T-helper 2 cell treated with Interferon-gamma antibody and Interleukin-4, amounts not matched to agents 5 μg/mL and 100 μg/mL, for 36 hours (primary cell): ENCODE data around the gene HSPA12B.

Experiments used
- DNase-seq: peaks from one replicate; pipeline ENCODE4 v3.0.0; 2021; ENCODE audit warnings: low spot score
- H3K27ac Mint-ChIP-seq: one replicate; pipeline ENCODE4 v1.8.0; 2021; ENCODE audit warnings: mild to moderate bottlenecking, mixed read lengths
- H3K27me3 Mint-ChIP-seq: one replicate; pipeline ENCODE4 v1.8.0; 2021; ENCODE audit warnings: low read depth, mixed read lengths
- H3K36me3 Mint-ChIP-seq: one replicate; pipeline ENCODE4 v1.8.0; 2021; ENCODE audit warnings: low read depth, mixed read lengths
- H3K4me1 Mint-ChIP-seq: one replicate; pipeline ENCODE4 v1.8.0; 2021; ENCODE audit warnings: low read depth, mixed read lengths
- H3K4me3 Mint-ChIP-seq: one replicate; pipeline ENCODE4 v1.8.0; 2022; ENCODE audit warnings: mild to moderate bottlenecking, moderate library complexity, mixed read lengths
- H3K9me3 Mint-ChIP-seq: one replicate; pipeline ENCODE4 v1.8.0; 2021; ENCODE audit warnings: mixed read lengths

The HSPA12B gene

DNA sequence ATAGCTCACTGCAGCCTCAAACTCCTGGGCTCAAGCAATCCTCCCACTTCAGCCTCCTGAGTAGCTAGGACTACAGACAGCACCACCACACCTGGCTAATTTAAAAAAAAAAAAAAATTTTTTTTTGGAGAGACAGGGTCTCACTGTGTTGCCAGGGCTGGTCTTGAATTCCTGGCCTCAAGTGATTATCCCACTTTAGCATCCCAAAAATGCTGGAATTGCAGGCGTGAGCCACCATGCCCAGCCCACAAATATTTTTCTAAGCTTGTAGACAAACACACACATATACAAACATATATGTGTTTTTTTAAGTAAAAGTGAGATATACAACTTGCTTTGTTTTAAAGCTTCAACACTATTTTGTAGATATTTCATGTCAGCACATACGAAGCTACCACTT, 10.8 kb downstream of the HSPA12B start:
- Mint-ChIP-seq H3K4me3 (no peak overlapping the region), H3K4me1 (peaks cover 11% of the 10 kb centered on the region), H3K27me3 (peaks cover 8% of the 10 kb centered on the region), H3K9me3 (no peaks in the 10 kb centered on the region), H3K27ac (no peak overlapping the region), H3K36me3 (no peaks in the 10 kb centered on the region)
- DNase-seq, result no peak

DNA sequence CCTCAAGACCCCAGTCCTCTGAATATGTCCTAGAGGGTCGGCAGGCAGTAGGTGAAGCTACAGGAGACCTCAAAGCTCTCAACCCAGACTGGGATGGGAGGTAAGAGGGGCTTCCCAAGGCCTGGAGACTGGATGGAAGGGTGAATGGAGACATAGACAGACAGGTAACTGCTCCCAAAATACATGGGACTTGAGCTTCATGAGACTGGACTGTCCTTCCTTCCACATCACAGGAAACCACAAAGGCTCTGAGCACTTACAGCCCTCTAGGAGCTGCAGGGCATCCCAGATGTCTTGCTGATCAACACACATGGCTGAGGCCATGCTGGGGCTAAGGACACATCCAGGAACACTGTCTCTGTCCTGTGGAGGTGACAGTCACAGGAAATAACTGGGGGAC, 11.6 kb downstream of the HSPA12B start:
- Mint-ChIP-seq H3K4me1 (peaks cover 11% of the 10 kb centered on the region), H3K9me3 (no peaks in the 10 kb centered on the region), H3K27ac (no peak overlapping the region), H3K36me3 (no peaks in the 10 kb centered on the region), H3K27me3 (peaks cover 8% of the 10 kb centered on the region), H3K4me3 (peak overlapping the region; percentile 27)
- DNase-seq, result no peak

DNA sequence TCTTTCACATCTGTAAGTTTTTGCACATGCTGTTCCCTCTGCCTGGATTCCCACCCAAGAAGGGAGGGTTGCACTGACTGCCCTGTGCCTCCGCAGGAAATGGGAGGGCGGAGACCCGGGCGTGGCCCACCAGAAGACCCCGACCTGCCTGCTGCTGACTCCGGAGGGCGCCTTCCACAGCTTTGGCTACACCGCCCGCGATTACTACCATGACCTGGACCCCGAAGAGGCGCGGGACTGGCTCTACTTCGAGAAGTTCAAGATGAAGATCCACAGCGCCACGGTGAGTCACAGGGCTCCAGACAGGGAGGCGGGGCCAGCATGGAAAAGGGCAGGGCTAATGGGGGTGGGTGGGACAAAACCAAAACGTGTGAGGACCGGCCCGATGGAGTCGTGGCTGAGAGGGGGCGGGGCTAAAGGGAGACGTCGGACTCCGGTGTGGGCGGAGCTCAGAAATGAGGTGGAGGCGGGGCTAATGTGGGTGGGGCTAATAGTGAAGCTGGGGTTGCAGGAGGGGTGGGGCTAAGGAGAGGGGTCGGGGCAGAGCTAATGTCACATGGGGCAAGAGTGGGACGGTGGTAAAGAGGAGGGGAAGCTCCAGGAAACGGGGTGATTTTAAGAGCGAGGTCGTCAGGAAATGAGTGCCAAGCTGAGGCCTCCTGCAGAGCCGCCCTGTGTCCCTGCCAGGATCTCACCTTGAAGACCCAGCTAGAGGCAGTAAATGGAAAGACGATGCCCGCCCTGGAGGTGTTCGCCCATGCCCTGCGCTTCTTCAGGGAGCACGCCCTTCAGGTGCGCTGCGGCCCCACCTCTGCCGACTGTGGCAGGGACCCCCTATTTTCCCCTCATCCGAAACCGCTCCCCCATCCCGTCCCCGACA, 12.6 kb downstream of the HSPA12B start:
- peaks cover 8% of the 10 kb centered on the region for H3K27me3 Mint-ChIP-seq
- H3K9me3 Mint-ChIP-seq, result no peaks in the 10 kb centered on the region
- peak overlapping the region; percentile 79 for H3K4me3 Mint-ChIP-seq
- peaks cover 11% of the 10 kb centered on the region for H3K4me1 Mint-ChIP-seq
- peak; percentile 64 for DNase-seq
- peak overlapping the region; percentile 41 for H3K27ac Mint-ChIP-seq
- no peaks in the 10 kb centered on the region for H3K36me3 Mint-ChIP-seq

DNA sequence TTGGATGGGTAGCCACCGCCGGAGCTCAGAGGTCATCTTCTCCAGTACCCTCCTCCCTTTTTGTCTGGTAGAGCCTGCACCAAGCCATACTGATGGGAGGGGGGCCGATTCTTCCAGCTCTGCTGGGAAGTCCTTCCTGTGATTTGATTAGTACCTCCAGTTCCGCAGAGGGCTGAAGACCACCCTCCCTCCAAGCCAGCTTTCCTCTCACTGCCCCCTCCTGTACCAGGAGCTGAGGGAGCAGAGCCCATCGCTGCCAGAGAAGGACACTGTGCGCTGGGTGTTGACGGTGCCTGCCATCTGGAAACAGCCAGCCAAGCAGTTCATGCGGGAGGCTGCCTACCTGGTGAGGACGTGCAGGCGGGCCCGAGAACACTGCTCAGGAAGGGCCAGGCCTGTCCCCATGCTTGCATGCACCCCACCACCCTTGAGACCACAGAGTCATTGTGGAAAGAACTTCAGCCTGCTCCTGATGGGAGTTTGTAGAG, 13.2 kb downstream of the HSPA12B start:
- no peak for DNase-seq
- Mint-ChIP-seq H3K27me3 (peaks cover 8% of the 10 kb centered on the region), H3K9me3 (no peaks in the 10 kb centered on the region), H3K36me3 (no peaks in the 10 kb centered on the region), H3K4me1 (peaks cover 11% of the 10 kb centered on the region), H3K27ac (no peak overlapping the region), H3K4me3 (no peak overlapping the region)

DNA sequence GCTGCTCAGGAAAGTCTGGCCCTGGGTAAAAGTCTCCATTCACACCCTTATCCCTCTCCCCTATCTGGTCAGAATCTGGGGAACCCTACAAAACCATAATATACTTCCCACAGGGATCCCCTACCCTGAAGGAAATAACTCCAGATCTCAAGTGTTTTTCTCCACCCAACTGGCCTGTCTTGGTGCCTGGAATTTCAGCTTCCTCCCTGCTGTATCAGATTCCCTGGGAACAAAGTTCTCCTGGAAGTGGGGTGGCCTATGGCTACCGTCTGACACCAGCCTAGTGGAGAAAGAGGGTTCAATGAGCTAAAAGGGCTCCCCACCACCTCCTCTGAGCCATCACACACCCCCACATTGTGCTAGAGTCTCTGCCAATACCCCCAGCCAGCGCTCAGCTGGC, 15.0 kb downstream of the HSPA12B start:
- H3K27ac Mint-ChIP-seq, result no peak overlapping the region
- no peaks in the 10 kb centered on the region for H3K36me3 Mint-ChIP-seq
- H3K4me1 Mint-ChIP-seq, result peaks cover 11% of the 10 kb centered on the region
- no peak for DNase-seq
- H3K4me3 Mint-ChIP-seq, result no peak overlapping the region
- peaks cover 8% of the 10 kb centered on the region for H3K27me3 Mint-ChIP-seq
- H3K9me3 Mint-ChIP-seq, result no peaks in the 10 kb centered on the region

DNA sequence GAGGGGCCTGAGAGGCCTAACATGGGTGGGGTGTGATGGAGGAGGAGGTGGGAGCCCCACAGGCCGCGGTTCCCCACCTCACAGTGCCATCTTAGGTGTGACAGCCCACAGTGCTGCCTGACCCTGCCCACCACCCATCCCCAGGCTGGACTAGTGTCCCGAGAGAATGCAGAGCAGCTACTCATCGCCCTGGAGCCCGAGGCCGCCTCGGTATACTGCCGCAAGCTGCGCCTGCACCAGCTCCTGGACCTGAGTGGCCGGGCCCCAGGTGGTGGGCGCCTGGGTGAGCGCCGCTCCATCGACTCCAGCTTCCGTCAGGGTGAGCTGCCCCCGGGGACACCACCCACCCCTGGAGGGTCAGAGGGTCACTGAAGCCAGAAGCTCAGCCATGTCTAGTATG, 15.6 kb downstream of the HSPA12B start:
- DNase-seq, result no peak
- Mint-ChIP-seq H3K4me1 (peaks cover 13% of the 10 kb centered on the region), H3K36me3 (no peaks in the 10 kb centered on the region), H3K27ac (no peak overlapping the region), H3K4me3 (no peak overlapping the region), H3K27me3 (peaks cover 8% of the 10 kb centered on the region), H3K9me3 (no peaks in the 10 kb centered on the region)

DNA sequence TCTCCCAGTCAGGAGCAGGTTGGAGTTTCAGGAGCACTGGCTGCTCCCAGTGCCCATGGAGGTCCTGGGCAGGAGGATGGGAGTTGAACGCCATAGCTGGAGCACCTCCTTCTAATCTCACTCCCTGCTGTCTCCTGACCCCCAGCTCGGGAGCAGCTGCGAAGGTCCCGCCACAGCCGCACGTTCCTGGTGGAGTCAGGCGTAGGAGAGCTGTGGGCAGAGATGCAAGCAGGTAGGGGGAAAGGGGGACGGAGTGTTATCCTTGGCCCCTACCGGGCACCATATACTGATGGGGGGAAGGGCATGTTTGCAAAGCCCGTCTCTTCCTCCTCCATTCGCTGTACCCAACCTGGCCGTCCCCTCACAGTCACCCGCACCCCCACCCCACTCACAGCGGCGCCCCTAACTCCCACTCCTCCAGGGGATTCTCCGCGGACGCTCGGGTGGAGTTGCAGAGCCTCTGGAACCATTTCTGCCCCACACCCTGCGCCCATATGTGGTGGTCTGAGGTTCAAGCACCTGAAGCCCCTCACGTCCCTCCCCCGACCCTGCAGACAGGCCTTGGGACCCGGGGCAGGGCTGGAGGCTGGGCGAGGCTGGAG, 16.7 kb downstream of the HSPA12B start:
- no peak for DNase-seq
- no peaks in the 10 kb centered on the region for H3K9me3 Mint-ChIP-seq
- H3K36me3 Mint-ChIP-seq, result no peaks in the 10 kb centered on the region
- H3K4me1 Mint-ChIP-seq, result peaks cover 15% of the 10 kb centered on the region
- no peak overlapping the region for H3K4me3 Mint-ChIP-seq
- H3K27ac Mint-ChIP-seq, result no peak overlapping the region
- H3K27me3 Mint-ChIP-seq, result peaks cover 7% of the 10 kb centered on the region

DNA sequence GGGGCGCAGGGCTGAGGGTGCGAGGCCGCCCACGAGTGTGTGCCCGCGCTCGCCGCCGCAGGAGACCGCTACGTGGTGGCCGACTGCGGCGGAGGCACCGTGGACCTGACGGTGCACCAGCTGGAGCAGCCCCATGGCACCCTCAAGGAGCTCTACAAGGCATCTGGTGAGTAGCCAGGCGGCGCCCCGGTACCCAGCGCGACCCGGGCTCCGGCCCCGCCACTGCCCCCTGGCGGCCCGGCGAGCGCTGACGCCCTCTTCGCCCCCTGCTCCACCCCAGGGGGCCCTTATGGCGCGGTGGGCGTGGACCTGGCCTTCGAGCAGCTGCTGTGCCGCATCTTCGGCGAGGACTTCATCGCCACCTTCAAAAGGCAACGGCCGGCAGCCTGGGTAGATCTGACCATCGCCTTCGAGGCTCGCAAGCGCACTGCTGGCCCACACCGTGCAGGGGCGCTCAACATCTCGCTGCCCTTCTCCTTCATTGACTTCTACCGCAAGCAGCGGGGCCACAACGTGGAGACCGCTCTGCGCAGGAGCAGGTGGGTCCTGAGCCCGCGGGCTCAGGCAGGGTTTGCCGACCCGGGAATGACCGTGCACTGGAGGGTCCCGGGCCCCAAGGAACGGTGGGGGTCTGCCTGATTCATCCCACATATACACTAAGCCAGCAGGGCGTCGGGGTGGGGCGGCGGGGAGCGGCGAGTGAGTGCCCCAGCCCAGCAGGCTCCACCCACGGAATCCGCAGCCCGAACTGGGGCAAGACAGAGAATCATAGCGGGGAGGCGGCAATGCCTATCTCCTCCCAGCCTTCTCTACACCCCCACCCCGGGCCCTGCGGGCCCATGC, 17.4 kb downstream of the HSPA12B start:
- no peak for DNase-seq
- no peak overlapping the region for H3K4me3 Mint-ChIP-seq
- peaks cover 7% of the 10 kb centered on the region for H3K4me1 Mint-ChIP-seq
- no peaks in the 10 kb centered on the region for H3K27me3 Mint-ChIP-seq
- no peaks in the 10 kb centered on the region for H3K9me3 Mint-ChIP-seq
- H3K27ac Mint-ChIP-seq, result no peak overlapping the region
- no peaks in the 10 kb centered on the region for H3K36me3 Mint-ChIP-seq

DNA sequence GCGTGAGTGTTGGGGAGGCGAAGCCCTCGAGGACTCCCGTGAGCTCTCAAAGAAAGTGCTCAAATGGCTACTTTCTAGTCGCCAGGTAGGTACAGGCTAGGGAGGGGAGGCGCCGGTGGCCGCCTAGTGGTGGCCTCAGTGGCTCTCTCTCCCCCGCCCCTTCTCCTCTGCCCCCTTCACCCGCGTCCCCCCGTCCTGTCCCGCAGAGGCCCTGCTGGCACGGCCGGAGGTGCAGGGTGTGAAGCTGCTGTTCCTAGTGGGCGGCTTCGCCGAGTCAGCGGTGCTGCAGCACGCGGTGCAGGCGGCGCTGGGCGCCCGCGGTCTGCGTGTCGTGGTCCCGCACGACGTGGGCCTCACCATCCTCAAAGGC, 18.8 kb downstream of the HSPA12B start:
- no peak for DNase-seq
- H3K27me3 Mint-ChIP-seq, result no peaks in the 10 kb centered on the region
- H3K36me3 Mint-ChIP-seq, result no peaks in the 10 kb centered on the region
- H3K9me3 Mint-ChIP-seq, result no peaks in the 10 kb centered on the region
- no peak overlapping the region for H3K4me3 Mint-ChIP-seq
- no peak overlapping the region for H3K27ac Mint-ChIP-seq
- H3K4me1 Mint-ChIP-seq, result peaks cover 4% of the 10 kb centered on the region

DNA sequence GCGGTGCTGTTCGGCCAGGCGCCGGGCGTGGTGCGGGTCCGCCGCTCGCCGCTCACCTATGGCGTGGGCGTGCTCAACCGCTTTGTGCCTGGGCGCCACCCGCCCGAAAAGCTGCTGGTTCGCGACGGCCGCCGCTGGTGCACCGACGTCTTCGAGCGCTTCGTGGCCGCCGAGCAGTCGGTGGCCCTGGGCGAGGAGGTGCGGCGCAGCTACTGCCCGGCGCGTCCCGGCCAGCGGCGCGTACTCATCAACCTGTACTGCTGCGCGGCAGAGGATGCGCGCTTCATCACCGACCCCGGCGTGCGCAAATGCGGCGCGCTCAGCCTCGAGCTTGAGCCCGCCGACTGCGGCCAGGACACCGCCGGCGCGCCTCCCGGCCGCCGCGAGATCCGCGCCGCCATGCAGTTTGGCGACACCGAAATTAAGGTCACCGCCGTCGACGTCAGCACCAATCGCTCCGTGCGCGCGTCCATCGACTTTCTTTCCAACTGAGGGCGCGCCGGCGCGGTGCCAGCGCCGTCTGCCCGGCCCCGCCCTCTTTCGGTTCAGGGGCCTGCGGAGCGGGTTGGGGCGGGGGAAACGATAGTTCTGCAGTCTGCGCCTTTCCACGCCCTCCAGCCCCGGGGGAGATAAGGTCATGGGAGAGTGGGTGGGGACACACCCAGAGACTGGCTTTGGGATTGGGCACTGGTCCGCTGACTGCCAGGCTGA, 19.3 kb downstream of the HSPA12B start:
- Mint-ChIP-seq H3K4me3 (peak overlapping the region; percentile 11), H3K27me3 (no peaks in the 10 kb centered on the region), H3K9me3 (no peaks in the 10 kb centered on the region), H3K4me1 (peaks cover 4% of the 10 kb centered on the region), H3K27ac (no peak overlapping the region), H3K36me3 (peaks cover 1% of the 10 kb centered on the region)
- DNase-seq, result peak; percentile 51

DNA sequence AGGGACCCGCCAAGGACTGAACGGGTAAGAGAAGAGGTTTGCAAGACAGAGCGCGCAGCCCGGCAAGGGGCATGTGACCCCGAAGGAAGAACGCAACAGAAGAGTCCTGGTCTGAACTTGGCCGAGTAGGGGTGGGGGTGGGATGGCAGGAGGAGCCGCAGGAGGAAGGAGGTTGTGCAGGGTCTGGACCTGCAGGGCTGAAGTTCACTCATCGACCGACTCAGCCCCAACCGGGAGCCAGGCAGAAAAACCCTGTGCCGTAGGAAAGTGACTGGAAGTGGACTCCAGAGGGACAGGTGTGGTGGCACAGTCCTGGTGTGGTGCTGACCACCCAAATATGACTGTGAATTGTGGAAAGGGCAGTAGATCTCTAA, 19.9 kb downstream of the HSPA12B start:
- peaks cover 1% of the 10 kb centered on the region for H3K36me3 Mint-ChIP-seq
- no peak overlapping the region for H3K27ac Mint-ChIP-seq
- H3K27me3 Mint-ChIP-seq, result no peaks in the 10 kb centered on the region
- DNase-seq, result no peak
- peak overlapping the region; percentile 11 for H3K4me3 Mint-ChIP-seq
- peaks cover 4% of the 10 kb centered on the region for H3K4me1 Mint-ChIP-seq
- H3K9me3 Mint-ChIP-seq, result no peaks in the 10 kb centered on the region

DNA sequence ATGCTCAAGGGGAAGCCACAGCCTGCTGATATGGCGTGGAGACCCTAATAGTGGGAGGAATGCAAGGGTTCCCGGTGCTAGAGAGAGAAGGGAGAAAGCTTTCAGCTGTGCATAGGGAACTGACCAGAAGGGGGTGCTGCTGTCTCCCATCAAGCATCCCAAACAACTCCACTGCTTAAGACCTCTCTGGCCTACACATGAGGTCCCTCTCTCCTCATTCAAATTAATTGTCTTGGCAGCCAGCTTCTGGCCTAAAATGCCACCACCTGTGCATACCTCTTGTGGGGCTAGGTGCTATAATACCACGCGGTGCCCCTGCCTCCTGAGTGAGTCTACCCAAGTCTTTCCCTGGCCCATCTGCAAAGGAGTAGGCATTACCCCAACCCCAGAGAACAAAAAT, 20.6 kb downstream of the HSPA12B start:
- Mint-ChIP-seq H3K27me3 (no peaks in the 10 kb centered on the region), H3K9me3 (no peaks in the 10 kb centered on the region), H3K36me3 (peaks cover 3% of the 10 kb centered on the region), H3K4me3 (no peak overlapping the region), H3K4me1 (peaks cover 4% of the 10 kb centered on the region), H3K27ac (no peak overlapping the region)
- DNase-seq, result peak; percentile 36

DNA sequence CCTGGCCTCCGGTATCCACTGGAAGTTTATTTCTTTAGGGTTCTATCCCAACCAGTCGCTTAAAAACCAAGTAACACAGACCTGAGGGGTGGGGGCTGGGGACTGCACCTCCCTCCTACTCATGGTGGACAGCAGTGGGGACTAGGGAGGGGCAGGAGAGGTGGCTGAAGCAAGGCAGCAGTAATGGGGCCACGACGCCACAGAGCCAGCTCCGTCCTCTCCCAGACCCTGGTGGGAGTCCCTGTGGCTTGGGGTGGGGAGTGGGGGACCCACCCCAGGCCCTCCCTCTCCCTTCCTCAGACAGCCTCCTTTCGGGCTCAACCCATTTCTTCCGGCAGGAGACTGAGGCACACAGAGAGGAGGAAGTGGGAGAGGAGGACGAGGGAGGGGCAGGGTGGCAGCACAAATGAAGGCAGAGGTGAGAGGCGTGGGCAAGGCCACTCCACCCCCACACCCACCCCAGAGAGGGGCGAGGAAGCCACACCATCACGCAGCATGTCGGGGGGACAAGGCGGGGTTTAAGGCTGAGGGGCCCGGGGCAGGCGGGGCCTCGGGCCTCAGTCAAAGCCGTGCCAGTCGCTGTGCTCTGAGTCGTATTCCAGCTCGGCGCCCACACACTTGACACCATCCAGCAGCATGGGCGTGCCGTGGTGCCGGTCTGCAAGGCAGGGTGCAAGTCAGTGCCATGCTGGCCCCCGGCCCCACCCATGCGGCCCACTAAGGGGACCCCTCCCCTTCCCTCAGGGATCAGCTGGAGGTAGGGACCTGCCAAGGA, 21.2 kb downstream of the HSPA12B start:
- Mint-ChIP-seq H3K27me3 (no peaks in the 10 kb centered on the region), H3K4me3 (no peak overlapping the region), H3K4me1 (peaks cover 4% of the 10 kb centered on the region), H3K9me3 (no peaks in the 10 kb centered on the region), H3K27ac (no peak overlapping the region), H3K36me3 (peaks cover 5% of the 10 kb centered on the region)
- DNase-seq, result no peak
